Caco-2 (cell line): ENCODE data around the gene TNRC6B. TPM values are rescaled to one million over a fixed set of nuclear protein-coding genes. Genes with fewer than 3 reads are reported as not detected.

ENCODE experiments used
- BruUV-seq: library from RNA; stranded (reverse); fragments of 400-500 nt; replicated peaks from 2 replicates; lab custom pipeline; 2021; lab: Mats Ljungman, UMichigan
- CTCF ChIA-PET: fragments of 300-600 bp; sonication (Branson Sonifier 250); formaldehyde crosslinking; loops from one replicate; lab custom pipeline; 2022; ENCODE audit warnings: antibody characterized with exemption; lab: Charles Lee
- POLR2A ChIA-PET: fragments of 300-600 bp; sonication (Branson Sonifier 250); formaldehyde crosslinking; loops from one replicate; lab custom pipeline; 2022; ENCODE audit warnings: antibody characterized with exemption; lab: Charles Lee
- DNase-seq, 2 experiments: peaks; one replicate each; pipeline versions ENCODE4 v3.0.0 to v3.0.0-alpha.2; 2020 to 2022
- H3K27me3 ChIP-seq: replicated peaks from 2 replicates; pipeline ENCODE4 v1.6.0; 2011; ENCODE audit warnings: low read length; ENCODE audit not compliant: control insufficient read depth, insufficient read depth
- H3K36me3 ChIP-seq: 2 replicates; pipeline ENCODE4 v1.5.1; 2011; ENCODE audit warnings: low read length; ENCODE audit not compliant: control insufficient read depth, insufficient read depth
- H3K4me1 ChIP-seq: fragments of 250-450 bp; sonication (Bioruptor Pico); 2 replicates; pipeline ENCODE4 v1.5.1; 2020; ENCODE audit warnings: mild to moderate bottlenecking
- H3K4me3 ChIP-seq: 2 replicates; pipeline ENCODE4 v1.5.1; 2011; ENCODE audit warnings: low read depth, mild to moderate bottlenecking, control low read depth, low read length
- H3K9me3 ChIP-seq: fragments of 250-450 bp; sonication (Bioruptor Pico); 2 replicates; pipeline ENCODE4 v1.5.1; 2020; ENCODE audit warnings: mild to moderate bottlenecking, moderate library complexity
- H3K27ac Mint-ChIP-seq: one replicate; pipeline ENCODE4 v1.8.0; 2022; ENCODE audit warnings: mixed read lengths; ENCODE audit not compliant: unreplicated experiment
- H3K27me3 Mint-ChIP-seq: one replicate; pipeline ENCODE4 v1.8.0; 2022; ENCODE audit warnings: mixed read lengths; ENCODE audit not compliant: insufficient read depth, unreplicated experiment
- H3K36me3 Mint-ChIP-seq: one replicate; pipeline ENCODE4 v1.8.0; 2022; ENCODE audit warnings: mild to moderate bottlenecking, mixed read lengths; ENCODE audit not compliant: insufficient read depth, unreplicated experiment
- H3K4me1 Mint-ChIP-seq: one replicate; pipeline ENCODE4 v1.8.0; 2022; ENCODE audit warnings: low read depth, mixed read lengths; ENCODE audit not compliant: unreplicated experiment
- H3K4me3 Mint-ChIP-seq: one replicate; pipeline ENCODE4 v1.8.0; 2022; ENCODE audit warnings: mild to moderate bottlenecking, moderate library complexity, mixed read lengths; ENCODE audit not compliant: unreplicated experiment
- H3K9me3 Mint-ChIP-seq: one replicate; pipeline ENCODE4 v1.8.0; 2022; ENCODE audit warnings: mixed read lengths; ENCODE audit not compliant: unreplicated experiment
- CTCF ChIP-seq, 2 experiments: fragments of 200-600 bp in 1 of 2; IDR thresholded peaks; 1 replicate in 1 of 2; 2 replicates in 1 of 2; pipeline versions ENCODE4 v1.5.1 to v1.8.0; 2011 to 2022; ENCODE audit warnings: antibody characterized with exemption in 1 of 2, control low read depth in 1 of 2, inconsistent platforms in 1 of 2, low read depth in 1 of 2, low read length in 1 of 2, mild to moderate bottlenecking in 1 of 2, moderate library complexity in 1 of 2; ENCODE audit not compliant: insufficient read depth in 1 of 2, severe bottlenecking in 1 of 2, unreplicated experiment in 1 of 2
- intact Hi-C: fragments of 100-400 bp; cut with micrococcal nuclease; formaldehyde crosslinking; loops from one replicate; pipeline ENCODE4 v1.10.0; 2022; ENCODE audit not compliant: unreplicated experiment
- total RNA-seq: library from RNA; stranded (reverse); gene quantifications from 2 replicates; pipeline ENCODE4 v1.2.3, GENCODE V29; 2022

Gene TNRC6B
- total RNA-seq, 1 experiment from 2014 or later = 23.5 TPM

DNA sequence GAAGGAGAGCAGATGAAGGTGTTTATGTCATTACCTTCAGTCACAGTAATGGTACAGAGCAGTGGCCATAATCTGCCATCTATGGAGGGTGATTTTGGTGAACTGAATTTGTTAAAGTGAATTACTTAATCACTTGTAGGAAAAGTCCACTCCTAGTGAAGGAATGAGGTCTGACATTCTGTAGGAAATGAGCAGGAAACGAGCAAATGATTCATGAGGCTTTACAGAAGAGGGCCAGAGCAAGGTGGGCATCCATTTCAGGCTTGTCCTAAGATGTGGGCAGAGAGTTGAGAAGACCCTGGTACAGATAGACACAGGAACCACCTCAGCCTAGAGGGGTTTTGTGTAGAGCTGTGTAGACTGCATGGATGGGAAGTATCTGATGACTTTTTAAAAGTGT is 186.7 kb downstream of the TNRC6B start:
- no peaks in the 10 kb centered on the region for H3K9me3 ChIP-seq
- ChIA-PET CTCF (no interaction called here), POLR2A (no interaction called here)
- TF ChIP-seq CTCF (IDR thresholded peaks at IDR 0.05; ENCODE audit: insufficient read depth in 1 of 2, low read depth in 1 of 2, low read length in 1 of 2, severe bottlenecking in 1 of 2, unreplicated experiment in 1 of 2) = no peak
- intact Hi-C loops = no loop called here
- no peak overlapping the region for H3K27ac Mint-ChIP-seq
- no peaks in the 10 kb centered on the region for H3K27me3 ChIP-seq
- no peaks in the 10 kb centered on the region for H3K27me3 Mint-ChIP-seq
- no peak overlapping the region for H3K4me3 ChIP-seq
- H3K4me1 ChIP-seq = no peaks in the 10 kb centered on the region
- DNase-seq = no peak
- H3K36me3 ChIP-seq = no peaks in the 10 kb centered on the region
- no TSS peak for BruUV-seq
- H3K36me3 Mint-ChIP-seq = peaks cover 70% of the 10 kb centered on the region
- H3K9me3 Mint-ChIP-seq = no peaks in the 10 kb centered on the region
- H3K4me1 Mint-ChIP-seq = no peaks in the 10 kb centered on the region
- H3K4me3 Mint-ChIP-seq = no peak overlapping the region

DNA sequence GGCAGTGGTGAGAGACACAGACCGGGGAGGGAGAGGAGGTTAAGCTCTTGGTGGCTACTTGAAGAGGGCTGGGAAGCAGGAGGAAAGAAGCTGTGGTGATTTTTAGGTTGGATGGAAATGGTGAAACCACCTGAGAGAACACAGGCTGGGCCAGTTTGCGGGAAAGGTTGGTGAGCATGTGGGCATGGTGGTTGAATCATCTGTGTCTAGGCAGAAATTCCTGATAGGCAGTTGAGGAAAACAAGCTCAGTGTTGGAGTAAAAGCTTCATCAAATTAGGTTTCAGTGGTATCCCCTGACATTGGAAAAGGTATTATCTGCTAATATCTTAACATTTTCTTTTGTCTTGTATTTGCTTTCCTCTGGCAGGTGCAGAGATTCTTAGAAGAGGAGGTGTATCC is 188.3 kb downstream of the TNRC6B start:
- H3K4me1 Mint-ChIP-seq = no peaks in the 10 kb centered on the region
- Histone ChIP-seq H3K9me3 (no peaks in the 10 kb centered on the region), H3K27me3 (no peaks in the 10 kb centered on the region), H3K4me1 (no peaks in the 10 kb centered on the region), H3K4me3 (no peak overlapping the region), H3K36me3 (no peaks in the 10 kb centered on the region)
- intact Hi-C loops = no loop called here
- no peak overlapping the region for H3K4me3 Mint-ChIP-seq
- TF ChIP-seq CTCF (IDR thresholded peaks at IDR 0.05; ENCODE audit: insufficient read depth in 1 of 2, low read depth in 1 of 2, low read length in 1 of 2, severe bottlenecking in 1 of 2, unreplicated experiment in 1 of 2) = no peak
- BruUV-seq = no TSS peak
- peak overlapping the region; percentile 10 for H3K27ac Mint-ChIP-seq
- no peaks in the 10 kb centered on the region for H3K27me3 Mint-ChIP-seq
- no peaks in the 10 kb centered on the region for H3K9me3 Mint-ChIP-seq
- H3K36me3 Mint-ChIP-seq = peaks cover 70% of the 10 kb centered on the region
- DNase-seq = no peak
- ChIA-PET CTCF (no interaction called here), POLR2A (no interaction called here)

- Histone ChIP-seq H3K4me3 (no peak overlapping the region), H3K4me1 (no peaks in the 10 kb centered on the region), H3K9me3 (no peaks in the 10 kb centered on the region), H3K27me3 (no peaks in the 10 kb centered on the region), H3K36me3 (no peaks in the 10 kb centered on the region)
- Mint-ChIP-seq H3K4me3 (no peak overlapping the region), H3K36me3 (peaks cover 64% of the 10 kb centered on the region), H3K27ac (no peak overlapping the region), H3K4me1 (no peaks in the 10 kb centered on the region), H3K27me3 (no peaks in the 10 kb centered on the region), H3K9me3 (no peaks in the 10 kb centered on the region)
- no TSS peak for BruUV-seq
- DNase-seq = no peak
- CTCF ChIA-PET = no interaction called here
- no peak for TF ChIP-seq CTCF (IDR thresholded peaks at IDR 0.05; ENCODE audit: insufficient read depth in 1 of 2, low read depth in 1 of 2, low read length in 1 of 2, severe bottlenecking in 1 of 2, unreplicated experiment in 1 of 2)
- POLR2A ChIA-PET = interaction anchor here (0.6 kb wide), 1 partner anchor 233 kb away, joined by 7 read pairs; no protein-coding TSS in a partner anchor
- intact Hi-C loops = no loop called here
These were observed 189.6 kb downstream of the TNRC6B start for GRCh38 chr22:40367342-40367741.
